GM19395 (cell line): Measurements from ENCODE around the gene GCN1.
"Not testable (repeated sequence)": the region's sequence is repeated elsewhere in the genome, so short reads cannot be mapped to it uniquely, and the experiment has no call there.

Experiments
- ATAC-seq: cut with Tn5 transposase; IDR thresholded peaks from one replicate; pipeline ENCODE4 v1.9.1; 2021; ENCODE audit warnings: mild to moderate bottlenecking, moderate library complexity; ENCODE audit not compliant: unreplicated experiment

The GCN1 gene, protein sequence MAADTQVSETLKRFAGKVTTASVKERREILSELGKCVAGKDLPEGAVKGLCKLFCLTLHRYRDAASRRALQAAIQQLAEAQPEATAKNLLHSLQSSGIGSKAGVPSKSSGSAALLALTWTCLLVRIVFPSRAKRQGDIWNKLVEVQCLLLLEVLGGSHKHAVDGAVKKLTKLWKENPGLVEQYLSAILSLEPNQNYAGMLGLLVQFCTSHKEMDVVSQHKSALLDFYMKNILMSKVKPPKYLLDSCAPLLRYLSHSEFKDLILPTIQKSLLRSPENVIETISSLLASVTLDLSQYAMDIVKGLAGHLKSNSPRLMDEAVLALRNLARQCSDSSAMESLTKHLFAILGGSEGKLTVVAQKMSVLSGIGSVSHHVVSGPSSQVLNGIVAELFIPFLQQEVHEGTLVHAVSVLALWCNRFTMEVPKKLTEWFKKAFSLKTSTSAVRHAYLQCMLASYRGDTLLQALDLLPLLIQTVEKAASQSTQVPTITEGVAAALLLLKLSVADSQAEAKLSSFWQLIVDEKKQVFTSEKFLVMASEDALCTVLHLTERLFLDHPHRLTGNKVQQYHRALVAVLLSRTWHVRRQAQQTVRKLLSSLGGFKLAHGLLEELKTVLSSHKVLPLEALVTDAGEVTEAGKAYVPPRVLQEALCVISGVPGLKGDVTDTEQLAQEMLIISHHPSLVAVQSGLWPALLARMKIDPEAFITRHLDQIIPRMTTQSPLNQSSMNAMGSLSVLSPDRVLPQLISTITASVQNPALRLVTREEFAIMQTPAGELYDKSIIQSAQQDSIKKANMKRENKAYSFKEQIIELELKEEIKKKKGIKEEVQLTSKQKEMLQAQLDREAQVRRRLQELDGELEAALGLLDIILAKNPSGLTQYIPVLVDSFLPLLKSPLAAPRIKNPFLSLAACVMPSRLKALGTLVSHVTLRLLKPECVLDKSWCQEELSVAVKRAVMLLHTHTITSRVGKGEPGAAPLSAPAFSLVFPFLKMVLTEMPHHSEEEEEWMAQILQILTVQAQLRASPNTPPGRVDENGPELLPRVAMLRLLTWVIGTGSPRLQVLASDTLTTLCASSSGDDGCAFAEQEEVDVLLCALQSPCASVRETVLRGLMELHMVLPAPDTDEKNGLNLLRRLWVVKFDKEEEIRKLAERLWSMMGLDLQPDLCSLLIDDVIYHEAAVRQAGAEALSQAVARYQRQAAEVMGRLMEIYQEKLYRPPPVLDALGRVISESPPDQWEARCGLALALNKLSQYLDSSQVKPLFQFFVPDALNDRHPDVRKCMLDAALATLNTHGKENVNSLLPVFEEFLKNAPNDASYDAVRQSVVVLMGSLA (N-terminal part only)

DNA sequence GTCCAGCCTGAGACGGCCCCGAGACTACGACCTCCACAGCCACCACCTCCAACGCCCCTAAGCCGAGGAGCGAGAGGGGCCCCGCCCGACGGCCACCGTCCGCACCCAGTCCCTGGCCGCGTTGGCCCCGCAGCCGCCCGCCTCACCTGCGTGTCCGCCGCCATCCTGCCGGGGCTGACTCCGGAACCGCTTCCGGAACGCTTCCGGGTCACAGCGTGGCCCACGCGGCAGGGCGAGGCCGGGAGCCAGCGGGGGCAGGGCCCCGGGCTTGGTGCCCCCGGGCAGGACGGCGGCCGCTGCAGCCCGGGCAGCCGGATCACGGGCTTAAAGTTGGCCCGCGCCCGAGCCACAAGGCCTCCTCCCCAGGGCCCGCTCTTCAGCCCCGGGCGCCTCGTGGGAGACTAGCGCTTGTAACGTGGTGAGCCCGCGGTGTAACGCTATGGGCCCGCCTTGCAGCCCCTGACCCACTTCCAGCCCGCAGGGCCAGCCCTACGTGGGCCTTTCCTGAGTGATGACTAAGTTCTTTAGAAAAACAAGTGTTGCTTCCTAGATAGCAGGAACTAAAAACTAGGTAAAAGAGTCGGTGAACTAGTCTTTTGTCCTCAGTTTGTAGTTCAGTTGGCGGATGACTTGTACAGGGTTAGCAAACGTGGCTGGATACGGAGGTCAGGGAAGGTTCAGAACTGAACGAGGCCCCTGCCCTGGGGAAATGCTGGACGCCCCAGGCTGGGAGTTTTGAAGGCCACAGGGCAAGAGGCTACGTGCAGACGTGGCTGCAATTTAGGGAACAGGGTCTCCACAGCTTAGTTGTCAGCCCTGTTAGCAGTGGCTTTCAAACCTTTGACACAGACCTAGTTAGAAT is at the start of gene GCN1:
GCN1 (minus strand) TSS at position 182 of the 862 bp plus-strand sequence; CDS start at position 164, 18 bp downstream.
- ATAC-seq = peak; percentile 71

DNA sequence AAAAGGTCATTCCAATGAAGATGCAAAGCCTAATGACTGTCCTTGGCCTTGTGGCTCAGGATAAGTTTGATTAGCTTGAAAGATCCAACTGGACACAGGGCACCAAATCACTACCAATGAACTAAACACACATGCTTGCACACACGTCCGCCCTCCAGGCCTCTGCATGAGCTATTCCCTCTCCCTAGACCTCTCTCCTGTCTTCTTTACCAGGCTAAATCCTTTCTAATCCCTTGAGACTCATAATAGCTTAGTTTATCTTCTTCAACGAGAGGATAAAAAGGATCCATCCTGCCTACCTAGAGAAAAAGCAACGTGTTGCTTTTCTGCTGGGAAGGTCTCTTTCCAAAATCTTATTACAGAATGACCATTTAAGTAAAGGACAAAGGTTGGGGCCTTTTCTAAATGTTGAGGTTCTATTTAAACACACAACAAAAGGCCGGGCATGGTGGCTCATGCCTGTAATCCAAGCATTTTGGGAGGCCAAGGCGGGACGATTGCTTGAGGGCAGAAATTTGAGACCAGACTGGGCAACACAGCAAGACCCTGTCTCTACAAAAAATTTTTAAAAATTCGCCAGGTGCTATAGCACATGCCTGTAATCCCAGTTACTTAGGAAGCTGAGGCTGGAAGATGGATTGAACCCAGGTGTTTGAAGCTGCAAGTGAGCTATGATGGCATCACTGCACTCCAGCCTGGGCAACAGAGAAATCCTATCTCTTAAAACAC is 48.6 kb upstream of the GCN1 start:
- no peak for ATAC-seq

DNA sequence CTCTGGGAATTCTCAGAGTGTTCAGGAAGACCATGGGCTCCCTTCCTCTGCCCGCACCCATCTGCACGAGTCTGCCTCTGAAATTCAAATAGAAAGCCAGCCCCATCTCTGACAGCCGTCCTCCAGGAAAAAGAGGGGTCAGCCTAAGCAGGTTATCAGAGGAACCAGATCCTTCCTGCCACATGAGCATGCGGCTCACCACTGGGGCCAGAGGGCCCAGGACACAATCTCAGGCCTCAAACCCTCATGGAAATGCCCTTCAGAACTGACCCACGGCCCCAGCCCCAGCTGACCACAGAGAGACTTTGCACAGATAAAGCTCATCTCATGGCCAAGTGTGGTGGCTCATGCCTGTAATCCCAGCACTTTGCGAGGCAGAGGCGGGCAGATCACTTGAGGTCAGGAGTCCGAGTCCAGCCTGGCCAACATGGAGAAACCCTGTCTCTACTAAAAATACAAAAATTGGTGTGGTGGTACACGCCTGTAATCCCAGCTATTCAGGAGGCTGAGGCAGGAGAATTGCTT is 47.8 kb upstream of the GCN1 start:
- ATAC-seq = no peak

DNA sequence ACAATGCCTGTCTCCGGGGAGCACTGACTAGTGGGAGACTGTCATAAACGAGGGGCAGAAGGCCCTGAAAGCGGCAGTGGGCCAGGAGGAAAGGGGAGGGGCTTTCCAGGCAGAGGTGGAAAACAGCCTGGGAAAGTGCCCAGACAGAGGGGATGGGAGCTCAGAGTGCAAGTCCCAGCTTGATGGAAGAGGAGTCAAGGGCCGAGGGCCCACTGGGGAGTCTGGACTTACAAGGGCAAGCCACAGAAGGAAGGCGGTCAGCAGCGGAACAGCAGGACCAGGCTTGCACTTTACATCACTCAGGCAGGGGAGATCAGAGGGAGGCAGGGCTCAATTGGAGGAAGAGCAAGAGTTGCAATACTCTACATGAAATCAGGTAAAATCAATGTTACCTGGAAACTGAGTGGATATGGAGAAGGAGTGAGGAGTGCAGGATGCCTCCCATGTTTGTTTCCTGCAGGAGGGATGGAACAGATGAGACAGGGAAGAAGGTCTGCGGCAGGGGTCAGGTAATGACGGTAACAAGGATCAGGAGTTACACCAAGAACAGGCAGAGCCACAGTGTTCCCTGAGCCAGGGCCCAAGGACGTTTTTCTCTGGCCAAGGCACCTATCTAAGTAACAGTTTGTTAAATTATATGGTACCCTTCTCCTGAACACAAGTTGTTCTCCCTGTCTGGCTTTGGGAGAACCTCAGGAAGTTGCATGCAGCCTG is 47.2 kb upstream of the GCN1 start:
- no peak for ATAC-seq

DNA sequence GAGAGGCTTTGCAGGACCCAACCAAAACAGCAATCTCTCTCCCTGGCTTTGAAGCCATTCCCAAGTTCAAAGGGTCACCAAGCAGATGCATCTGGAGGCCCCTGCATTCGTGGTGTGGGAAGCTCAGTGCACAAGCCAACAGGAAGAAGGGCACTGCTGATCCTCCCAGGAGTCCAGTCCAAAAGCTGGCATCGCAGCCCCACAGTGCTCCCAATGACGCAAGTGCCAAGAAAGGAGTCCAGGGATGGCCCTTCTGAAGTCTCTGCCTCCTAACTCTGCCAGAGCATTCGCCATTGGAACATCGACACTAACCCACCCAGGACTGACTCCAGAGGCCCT is 45.9 kb upstream of the GCN1 start:
- no peak for ATAC-seq

DNA sequence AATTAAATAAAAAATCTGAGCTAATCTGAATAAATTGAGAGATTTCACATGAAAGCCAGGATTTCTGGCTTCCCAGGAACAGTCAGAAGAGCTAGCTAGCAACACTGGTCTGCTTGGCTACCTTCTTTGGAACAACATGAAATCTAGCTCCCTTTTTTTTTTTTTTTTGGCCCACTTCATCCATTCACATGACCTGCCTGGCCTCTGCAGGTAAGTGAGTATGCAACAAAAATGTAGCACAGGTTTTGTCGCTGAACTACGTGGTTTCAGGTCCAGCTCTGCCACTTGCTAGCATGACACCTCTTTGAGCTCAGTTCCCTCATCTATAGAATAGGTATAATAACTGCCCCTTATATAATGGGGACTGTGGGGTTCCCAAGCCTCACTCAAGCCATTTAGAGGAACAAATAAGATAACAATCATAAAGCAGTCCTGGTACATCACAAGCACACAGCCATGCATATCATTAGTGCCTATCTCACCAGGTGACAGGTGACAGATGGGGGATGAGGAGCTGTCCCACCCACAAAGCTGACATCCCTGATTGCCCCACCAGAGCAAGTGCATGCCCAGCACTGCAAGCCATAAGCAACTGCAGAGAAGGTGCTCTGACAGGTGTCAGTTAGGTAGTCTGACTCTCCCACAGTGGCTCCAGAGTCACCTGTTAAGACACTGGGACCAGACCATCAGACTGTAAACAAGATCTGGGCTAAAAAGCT is 45.4 kb upstream of the GCN1 start:
- no peak for ATAC-seq

DNA sequence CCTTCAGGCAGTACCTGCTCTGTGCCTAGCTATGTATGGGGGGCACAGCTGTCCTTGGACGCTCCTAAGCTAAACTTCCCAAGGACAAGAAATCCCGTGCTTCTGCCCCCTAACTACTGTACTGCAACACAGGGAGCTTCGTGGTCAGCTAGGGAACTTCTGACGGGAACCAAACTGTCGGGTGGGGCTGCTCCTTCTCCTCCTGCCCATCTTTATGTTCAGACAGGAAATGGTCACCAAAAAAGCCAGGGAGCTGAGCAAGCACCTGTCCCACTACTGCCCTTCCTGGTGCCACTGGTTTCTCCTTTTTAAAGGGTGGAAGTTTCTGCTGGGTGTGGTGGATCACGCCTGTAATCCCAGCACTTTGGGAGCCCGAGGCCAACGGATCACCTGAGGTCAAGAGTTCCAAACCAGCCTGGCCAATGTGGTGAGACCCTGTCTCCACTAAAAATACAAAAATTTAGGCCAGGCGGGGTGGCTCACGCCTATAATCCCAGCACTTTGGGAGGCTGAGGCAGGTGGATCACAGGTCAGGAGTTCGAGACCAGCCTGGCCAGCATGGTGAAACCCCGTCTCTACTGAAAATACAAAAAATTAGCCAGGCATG is 44.4 kb upstream of the GCN1 start:
- no peak for ATAC-seq

DNA sequence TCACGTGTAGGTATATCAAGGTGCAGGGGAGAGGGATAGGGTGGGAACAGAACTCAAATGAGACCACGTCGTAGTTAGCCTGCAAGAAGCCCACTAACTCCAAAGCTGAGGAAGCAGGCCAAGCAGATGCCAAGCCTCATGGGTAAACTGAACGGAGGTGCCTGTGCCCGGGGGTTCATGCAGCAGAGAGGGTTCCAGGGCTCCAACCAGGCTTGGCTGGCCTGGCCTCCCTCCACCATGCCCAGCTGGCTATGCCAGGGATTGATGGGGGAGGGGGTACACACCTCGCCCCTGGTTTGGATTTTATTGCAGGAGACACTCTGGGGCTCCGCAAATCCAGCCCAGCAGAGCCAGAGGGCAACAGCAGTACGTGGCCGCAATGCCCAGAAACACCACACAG is 43.7 kb upstream of the GCN1 start:
- ATAC-seq = no peak

DNA sequence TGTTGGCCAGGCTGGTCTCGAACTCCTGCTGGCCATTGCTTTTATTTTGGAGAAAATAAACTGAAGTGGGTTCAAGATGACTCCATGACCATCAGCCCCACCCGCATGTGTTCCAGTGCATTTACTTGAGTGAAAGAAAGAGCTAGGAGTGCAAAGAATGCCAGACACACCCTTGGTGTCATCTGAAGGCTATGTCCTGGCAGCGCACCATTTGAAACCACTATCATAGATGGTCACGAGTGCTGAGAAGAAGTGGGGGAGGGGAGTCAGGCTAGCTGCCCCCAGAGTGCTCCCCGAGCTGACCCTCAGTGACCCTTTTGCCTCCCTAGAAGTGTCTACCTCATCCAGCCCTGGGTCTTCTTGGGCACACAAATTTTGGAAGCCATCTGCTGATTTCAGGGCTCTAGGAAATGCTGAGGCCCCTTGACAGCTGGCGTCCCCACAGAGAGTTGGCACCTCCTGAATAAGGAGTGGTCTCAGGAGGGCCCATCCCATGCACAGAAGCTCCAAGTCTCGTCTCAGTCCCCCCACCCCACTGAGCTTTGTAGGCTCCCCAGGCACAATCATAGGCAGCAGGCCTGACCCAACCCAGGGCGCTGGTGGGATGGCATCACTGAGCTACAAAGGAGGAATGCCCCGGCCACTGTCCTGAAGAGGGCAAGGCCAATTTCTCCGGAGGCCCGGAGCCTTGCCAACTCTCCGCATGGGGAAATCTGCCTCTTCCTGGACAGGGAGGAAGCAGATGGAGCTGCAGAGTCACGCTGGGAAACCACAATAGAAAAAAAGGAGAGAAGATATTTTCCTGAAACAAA is 43.1 kb upstream of the GCN1 start:
- ATAC-seq = no peak

DNA sequence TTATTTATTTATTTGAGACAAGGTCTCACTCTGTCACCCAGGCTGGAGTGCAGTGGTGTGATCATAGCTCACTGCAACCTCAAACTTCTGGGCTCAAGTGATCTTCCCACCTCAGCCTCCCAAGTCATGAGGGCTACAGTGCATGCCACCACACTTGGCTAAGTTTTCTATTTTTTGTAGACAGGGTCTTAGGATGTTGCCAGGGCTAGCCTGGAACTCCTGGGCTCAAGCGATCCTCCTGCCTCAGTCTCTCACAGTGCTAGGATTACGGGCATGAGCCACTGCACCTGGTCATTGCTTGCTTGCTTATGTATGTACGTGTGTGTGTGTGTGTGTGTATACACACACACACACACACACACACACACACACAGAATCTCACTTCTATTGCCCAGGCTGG is 42.3 kb upstream of the GCN1 start:
- not testable (repeated sequence) for ATAC-seq

DNA sequence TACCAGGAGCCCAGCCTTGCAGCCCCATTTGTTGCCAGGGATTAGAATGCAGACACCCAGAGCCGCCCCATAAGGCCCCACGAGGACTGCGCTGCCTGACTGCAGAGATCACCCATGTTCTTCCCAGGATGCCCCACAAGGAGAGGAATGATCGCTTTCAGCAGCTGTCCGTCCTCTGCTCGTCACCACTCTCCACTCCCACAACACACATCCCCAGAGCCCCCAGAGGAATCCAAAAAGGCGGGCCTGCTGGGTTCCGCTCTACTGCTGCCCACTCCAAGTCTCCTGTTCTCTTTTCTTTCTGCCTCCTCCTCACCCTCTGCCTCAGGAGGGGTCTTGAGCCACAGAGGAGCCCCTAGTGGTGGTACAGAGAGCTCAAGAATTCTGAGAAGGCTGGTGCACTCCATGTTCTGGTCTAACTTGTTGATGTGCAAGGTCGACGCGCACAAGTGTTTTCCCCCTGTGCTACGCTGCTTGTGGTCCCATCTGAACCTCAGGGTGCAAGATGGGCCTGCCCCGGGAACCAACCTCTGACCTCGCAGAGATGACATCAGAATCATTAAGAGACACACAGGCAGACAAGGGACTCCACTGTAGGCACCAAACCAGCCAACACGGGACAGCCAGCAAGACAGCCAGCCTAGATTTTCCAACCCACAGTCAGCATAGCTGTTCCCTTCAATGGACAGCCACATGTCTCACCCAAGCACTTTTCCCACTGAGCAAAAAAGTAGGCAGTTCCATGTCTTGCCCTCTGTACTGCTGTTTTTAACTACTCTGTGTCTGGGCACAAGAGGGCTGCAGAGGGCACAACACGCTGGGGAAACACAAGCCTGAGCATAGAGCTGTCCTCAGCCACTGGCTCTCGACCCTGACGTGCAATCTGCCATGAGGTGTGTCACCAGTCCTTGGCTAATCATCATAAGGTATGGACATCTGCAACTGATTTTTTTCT is 41.1 kb upstream of the GCN1 start:
- no peak for ATAC-seq

DNA sequence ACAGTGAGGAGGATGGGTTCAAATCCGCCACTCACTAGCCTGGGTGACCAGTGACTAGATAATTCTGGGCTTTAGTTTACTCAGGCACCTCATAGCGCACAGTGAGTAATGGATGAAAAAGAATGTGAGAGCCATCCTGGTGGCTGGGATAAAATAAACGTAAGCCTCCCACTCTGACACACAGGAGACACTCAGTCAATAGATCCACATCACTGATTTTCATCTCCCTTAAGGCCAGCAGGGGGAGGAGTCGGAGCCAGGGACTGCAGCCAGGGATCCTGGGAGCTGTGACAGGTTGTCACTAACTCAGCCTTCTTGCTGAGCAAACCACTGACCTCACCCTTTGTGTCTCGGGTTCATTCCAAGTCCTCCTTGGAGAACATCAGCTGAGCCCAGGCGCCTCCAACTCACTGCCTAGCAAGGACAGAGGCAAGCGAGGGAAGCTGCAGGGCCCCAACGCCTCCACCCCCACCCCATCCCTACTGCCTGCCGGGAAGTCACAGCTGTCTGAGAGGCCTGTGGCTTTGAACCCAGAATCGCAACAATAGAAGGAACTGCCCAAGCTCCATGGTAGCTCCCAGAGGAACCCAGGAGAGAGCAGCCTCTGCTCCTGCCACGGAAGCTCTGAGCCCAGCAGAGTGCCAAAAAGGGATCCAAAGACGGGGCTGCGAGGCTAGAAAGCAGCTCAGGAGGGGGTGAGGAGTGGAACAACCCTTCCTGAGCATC is 40.3 kb upstream of the GCN1 start:
- ATAC-seq = no peak

DNA sequence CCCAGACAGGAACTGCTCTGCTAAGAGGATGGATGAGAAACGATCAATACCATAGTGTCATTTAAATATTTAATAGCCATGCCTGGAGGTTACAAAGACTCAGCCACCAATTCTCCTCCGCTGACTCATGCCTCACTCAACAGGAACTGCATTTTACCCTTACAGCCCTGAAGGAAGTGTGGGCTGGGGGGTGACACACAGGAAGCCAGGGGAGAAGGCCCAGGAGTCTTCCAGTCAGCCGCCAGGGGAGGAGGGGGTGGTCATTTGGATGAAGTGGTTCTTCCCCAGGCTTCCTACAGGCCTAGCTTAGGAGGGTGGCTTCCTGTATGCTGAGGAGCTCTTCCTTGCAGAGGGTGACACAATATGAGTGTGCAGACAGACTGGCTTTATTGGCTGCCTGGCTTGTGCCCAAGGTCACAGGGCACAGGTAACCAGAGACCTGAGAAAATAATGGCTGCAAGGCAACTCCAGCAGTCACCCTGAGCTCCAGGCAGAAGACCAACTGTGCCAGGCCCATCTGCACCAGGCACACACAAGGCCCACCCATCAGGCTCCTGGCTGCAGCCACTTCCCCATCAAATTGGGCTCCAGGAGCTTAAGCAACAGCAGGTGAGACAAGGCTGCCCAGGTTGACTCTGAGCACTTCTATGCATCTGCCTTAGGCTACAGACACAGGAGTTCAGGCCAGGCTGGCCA is 36.9 kb upstream of the GCN1 start:
- no peak for ATAC-seq

DNA sequence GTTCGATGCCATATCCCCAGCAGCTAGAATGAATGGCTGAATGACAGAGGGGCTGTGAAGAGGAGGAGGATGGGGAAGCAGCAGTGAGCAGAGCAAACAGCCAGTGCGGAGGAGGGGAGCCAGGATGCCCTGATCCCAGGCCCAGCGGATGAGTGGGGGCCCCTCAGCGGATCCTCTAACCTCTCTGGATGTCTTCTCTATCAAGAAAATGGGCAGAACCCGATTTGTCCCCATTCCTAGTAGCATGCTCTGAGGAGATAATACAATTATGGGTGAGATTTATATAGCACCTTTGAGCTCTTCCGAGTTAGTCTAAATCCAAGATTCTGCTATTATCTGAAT is 36.4 kb upstream of the GCN1 start:
- no peak for ATAC-seq
